ENCODE measurements around the gene HDDC3.

The HDDC3 gene

GRCh38 chr15:90902840-90903732, 29.3 kb downstream of the HDDC3 start, which contains the start of gene MAN2A2:
TSS of gene MAN2A2 (plus strand) at chr15:90903302. CDS start at chr15:90904208, 906 bp downstream.
- TF ChIP-seq RAD21 (IDR thresholded peaks at IDR 0.05; ENCODE audit: low read depth) (no peak), YY1 (IDR thresholded peaks at IDR 0.05; ENCODE audit: low read depth) (no peak), NFIC (IDR thresholded peaks at IDR 0.05) (no peak), TAF1 (IDR thresholded peaks at IDR 0.05; ENCODE audit: low read depth) (peak; percentile 56; the same call in 1 of the 2 replicates), TCF12 (IDR thresholded peaks at IDR 0.05; ENCODE audit: low read depth) (0 out of 2 replicates have a peak, but pooled peaks have one; percentile 46), FOXM1 (IDR thresholded peaks at IDR 0.05; ENCODE audit: borderline replicate concordance, low read depth) (no peak), USF1 (IDR thresholded peaks at IDR 0.05) (no peak), EGR1 (IDR thresholded peaks at IDR 0.05) (peak; percentile 93)

- TF ChIP-seq ZBTB7A (IDR thresholded peaks at IDR 0.05; ENCODE audit: low read depth) (peak; percentile 79), TCF12 (IDR thresholded peaks at IDR 0.05; ENCODE audit: low read depth) (peak; percentile 39; the same call in 1 of the 2 replicates), REST (IDR thresholded peaks at IDR 0.05; ENCODE audit: low read depth) (no peak), TEAD4 (IDR thresholded peaks at IDR 0.05) (peak; percentile 66), RAD21 (IDR thresholded peaks at IDR 0.05; ENCODE audit: low read depth) (peak; percentile 25; the same call in 1 of the 2 replicates), YY1 (IDR thresholded peaks at IDR 0.05; ENCODE audit: low read depth) (no peak), TAF1 (IDR thresholded peaks at IDR 0.05; ENCODE audit: low read depth) (peak; percentile 54)
- TF ChIP-seq, protein P1, sequence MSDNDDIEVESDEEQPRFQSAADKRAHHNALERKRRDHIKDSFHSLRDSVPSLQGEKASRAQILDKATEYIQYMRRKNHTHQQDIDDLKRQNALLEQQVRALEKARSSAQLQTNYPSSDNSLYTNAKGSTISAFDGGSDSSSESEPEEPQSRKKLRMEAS (IDR thresholded peaks at IDR 0.05): peak; percentile 76
Measured at GRCh38 chr15:90902040-90902839, 30.1 kb downstream of the HDDC3 start.

- no peak for TF ChIP-seq EP300 (IDR thresholded peaks at IDR 0.05; ENCODE audit: borderline replicate concordance)
- TF ChIP-seq EGR1 (IDR thresholded peaks at IDR 0.05): no peak
- TF ChIP-seq USF1 (IDR thresholded peaks at IDR 0.05): no peak
Measured at GRCh38 chr15:90901175-90902039, 30.9 kb downstream of the HDDC3 start.

GRCh38 chr15:90895571-90896117, 36.7 kb downstream of the HDDC3 start:
- TF ChIP-seq TCF12 (IDR thresholded peaks at IDR 0.05; ENCODE audit: low read depth): no peak
- no peak for TF ChIP-seq REST (IDR thresholded peaks at IDR 0.05; ENCODE audit: low read depth)
- no peak for TF ChIP-seq FOXM1 (IDR thresholded peaks at IDR 0.05; ENCODE audit: borderline replicate concordance, low read depth)
- TF ChIP-seq CEBPB (IDR thresholded peaks at IDR 0.05): no peak
- no peak for TF ChIP-seq TAF1 (IDR thresholded peaks at IDR 0.05; ENCODE audit: low read depth)
- no peak for TF ChIP-seq USF1 (IDR thresholded peaks at IDR 0.05)
- no peak for TF ChIP-seq RAD21 (IDR thresholded peaks at IDR 0.05; ENCODE audit: low read depth)
- TF ChIP-seq, protein P1 (IDR thresholded peaks at IDR 0.05): no peak

Measured in Ishikawa (cell line).